ENCODE measurements around the gene HDAC11.
A peak's percentile ranks its signal among the peaks of the same experiment; 100 is the strongest.
"Not testable (repeated sequence)": the region's sequence is repeated elsewhere in the genome, so short reads cannot be mapped to it uniquely, and the experiment has no call there.

The HDAC11 gene, protein sequence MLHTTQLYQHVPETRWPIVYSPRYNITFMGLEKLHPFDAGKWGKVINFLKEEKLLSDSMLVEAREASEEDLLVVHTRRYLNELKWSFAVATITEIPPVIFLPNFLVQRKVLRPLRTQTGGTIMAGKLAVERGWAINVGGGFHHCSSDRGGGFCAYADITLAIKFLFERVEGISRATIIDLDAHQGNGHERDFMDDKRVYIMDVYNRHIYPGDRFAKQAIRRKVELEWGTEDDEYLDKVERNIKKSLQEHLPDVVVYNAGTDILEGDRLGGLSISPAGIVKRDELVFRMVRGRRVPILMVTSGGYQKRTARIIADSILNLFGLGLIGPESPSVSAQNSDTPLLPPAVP
- long read RNA-seq, result 0 reads

DNA sequence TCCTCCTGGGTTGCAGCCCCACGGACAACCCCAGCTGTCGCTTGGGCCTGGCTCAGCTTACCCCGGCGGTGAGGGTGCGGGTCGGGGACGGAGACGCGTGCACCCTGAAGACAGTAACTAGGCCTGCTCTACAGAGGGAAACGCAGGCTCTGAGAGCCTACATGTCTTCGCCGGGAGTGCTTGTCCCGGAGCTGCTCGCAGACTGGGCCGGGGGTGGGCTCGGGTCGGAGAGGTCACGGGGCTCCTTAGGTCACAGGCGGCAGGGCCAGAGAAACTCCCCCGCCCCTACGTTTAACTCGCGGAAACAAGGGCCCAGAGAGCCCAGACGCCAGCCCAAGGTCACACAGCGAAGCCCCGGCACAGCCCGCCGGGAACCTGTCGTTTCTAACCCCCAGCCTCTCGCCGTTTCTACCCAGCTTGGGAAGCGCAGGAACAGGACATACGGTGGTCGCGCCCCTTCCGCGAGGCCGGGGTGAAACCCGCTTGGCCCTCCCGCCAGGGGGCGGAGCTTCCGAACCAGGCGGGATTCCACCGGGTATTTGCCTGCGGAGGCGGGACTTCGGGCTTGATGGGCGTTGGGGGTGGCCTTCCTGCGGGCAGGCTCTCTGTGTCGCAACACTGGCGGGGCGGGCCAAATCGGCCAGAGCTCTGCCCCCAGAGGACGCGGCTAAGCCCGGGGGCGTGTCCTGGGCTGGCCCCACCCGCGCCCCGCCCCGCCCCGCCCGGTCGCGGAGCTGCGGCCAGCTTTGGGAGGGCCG lies at the start of gene HDAC11:
TSS of gene HDAC11 (plus strand) at position 725 of the 758 bp plus-strand sequence. CDS start 42 bp downstream, outside the sequence.
- TF ChIP-seq, protein P1, sequence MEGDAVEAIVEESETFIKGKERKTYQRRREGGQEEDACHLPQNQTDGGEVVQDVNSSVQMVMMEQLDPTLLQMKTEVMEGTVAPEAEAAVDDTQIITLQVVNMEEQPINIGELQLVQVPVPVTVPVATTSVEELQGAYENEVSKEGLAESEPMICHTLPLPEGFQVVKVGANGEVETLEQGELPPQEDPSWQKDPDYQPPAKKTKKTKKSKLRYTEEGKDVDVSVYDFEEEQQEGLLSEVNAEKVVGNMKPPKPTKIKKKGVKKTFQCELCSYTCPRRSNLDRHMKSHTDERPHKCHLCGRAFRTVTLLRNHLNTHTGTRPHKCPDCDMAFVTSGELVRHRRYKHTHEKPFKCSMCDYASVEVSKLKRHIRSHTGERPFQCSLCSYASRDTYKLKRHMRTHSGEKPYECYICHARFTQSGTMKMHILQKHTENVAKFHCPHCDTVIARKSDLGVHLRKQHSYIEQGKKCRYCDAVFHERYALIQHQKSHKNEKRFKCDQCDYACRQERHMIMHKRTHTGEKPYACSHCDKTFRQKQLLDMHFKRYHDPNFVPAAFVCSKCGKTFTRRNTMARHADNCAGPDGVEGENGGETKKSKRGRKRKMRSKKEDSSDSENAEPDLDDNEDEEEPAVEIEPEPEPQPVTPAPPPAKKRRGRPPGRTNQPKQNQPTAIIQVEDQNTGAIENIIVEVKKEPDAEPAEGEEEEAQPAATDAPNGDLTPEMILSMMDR (IDR thresholded peaks at IDR 0.05; ENCODE audit: insufficient read depth, low read length), result no peak
- TF ChIP-seq GABPA (IDR thresholded peaks at IDR 0.05; ENCODE audit: low read depth) (no peak), SPI1 (IDR thresholded peaks at IDR 0.05; ENCODE audit: borderline replicate concordance, low read depth) (no peak), POLR2AphosphoS5 (IDR thresholded peaks at IDR 0.05; ENCODE audit: low read depth) (no peak)
- TF ChIP-seq, protein P2, sequence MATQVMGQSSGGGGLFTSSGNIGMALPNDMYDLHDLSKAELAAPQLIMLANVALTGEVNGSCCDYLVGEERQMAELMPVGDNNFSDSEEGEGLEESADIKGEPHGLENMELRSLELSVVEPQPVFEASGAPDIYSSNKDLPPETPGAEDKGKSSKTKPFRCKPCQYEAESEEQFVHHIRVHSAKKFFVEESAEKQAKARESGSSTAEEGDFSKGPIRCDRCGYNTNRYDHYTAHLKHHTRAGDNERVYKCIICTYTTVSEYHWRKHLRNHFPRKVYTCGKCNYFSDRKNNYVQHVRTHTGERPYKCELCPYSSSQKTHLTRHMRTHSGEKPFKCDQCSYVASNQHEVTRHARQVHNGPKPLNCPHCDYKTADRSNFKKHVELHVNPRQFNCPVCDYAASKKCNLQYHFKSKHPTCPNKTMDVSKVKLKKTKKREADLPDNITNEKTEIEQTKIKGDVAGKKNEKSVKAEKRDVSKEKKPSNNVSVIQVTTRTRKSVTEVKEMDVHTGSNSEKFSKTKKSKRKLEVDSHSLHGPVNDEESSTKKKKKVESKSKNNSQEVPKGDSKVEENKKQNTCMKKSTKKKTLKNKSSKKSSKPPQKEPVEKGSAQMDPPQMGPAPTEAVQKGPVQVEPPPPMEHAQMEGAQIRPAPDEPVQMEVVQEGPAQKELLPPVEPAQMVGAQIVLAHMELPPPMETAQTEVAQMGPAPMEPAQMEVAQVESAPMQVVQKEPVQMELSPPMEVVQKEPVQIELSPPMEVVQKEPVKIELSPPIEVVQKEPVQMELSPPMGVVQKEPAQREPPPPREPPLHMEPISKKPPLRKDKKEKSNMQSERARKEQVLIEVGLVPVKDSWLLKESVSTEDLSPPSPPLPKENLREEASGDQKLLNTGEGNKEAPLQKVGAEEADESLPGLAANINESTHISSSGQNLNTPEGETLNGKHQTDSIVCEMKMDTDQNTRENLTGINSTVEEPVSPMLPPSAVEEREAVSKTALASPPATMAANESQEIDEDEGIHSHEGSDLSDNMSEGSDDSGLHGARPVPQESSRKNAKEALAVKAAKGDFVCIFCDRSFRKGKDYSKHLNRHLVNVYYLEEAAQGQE (IDR thresholded peaks at IDR 0.05; ENCODE audit: insufficient replicate concordance, low read depth), result no peak
- Histone ChIP-seq H3K27me3 (ENCODE audit: insufficient read depth, poor library complexity, severe bottlenecking) (peaks cover 5% of the 10 kb centered on the region), H3K27ac (replicated peaks) (peak within 1 kb of the TSS; percentile 31), H3K4me3 (replicated peaks; ENCODE audit: insufficient read depth, low read length) (peak within 1 kb of the TSS; percentile 70)
- peak; percentile 94 to 95 for DNase-seq (ENCODE audit: low read depth in 1 of 2, low spot score in 1 of 2)

DNA sequence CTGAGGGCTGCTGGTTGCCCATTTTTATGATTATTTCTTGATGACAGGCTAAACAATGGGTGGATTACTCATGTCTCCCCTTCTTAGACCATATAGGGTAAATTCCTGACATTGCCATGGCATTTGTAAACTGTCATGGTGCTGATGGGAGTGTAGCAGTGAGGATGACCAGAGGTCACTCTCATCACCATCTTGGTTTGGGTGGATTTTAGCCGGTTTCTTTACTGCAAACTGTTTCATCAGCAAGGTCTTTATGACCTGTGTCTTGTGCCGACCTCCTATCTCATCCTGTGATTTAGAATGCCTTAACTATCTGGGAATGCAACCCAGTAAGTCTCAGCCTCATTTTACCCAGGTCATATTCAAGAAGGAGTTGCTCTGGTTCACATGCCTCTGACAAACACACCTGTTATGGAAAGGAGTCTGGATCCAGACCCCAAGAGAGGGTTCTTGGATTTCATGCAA lies 49.7 kb upstream of the HDAC11 start:
- not testable (repeated sequence) for H3K4me3 ChIP-seq (replicated peaks; ENCODE audit: insufficient read depth, low read length); H3K27ac ChIP-seq (replicated peaks); H3K27me3 ChIP-seq (ENCODE audit: insufficient read depth, poor library complexity, severe bottlenecking); DNase-seq (ENCODE audit: low read depth in 1 of 2, low spot score in 1 of 2)

DNA sequence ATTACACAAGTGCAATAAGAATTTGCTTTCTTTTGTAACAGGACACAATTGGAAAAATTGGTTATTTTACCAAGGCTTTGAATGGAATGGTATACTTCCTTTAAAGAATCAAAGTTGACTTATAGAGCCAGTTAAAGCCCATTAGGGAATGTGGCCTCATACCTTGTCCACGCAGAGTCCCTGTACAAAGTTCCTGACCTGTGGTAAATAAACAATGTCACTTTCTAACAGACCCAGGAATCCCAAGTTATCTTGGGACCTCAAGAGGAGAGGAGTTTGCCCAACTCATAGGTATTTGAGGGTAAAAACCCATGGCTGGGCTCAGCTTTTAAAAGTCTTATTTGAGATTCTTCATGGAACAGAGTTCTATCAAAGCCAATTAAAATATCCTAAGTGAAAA lies 48.0 kb upstream of the HDAC11 start:
- no peak for DNase-seq (ENCODE audit: low read depth in 1 of 2, low spot score in 1 of 2)

More for the DNA sequence above, 48.0 kb upstream of the HDAC11 start:
- Histone ChIP-seq H3K4me3 (replicated peaks; ENCODE audit: insufficient read depth, low read length) (no peak overlapping the region), H3K27ac (replicated peaks) (no peak overlapping the region), H3K27me3 (ENCODE audit: insufficient read depth, poor library complexity, severe bottlenecking) (no peaks in the 10 kb centered on the region)
- TF ChIP-seq, protein P2 (IDR thresholded peaks at IDR 0.05; ENCODE audit: insufficient replicate concordance, low read depth), result no peak
- no peak for TF ChIP-seq SPI1 (IDR thresholded peaks at IDR 0.05; ENCODE audit: borderline replicate concordance, low read depth)
- TF ChIP-seq, protein P1 (IDR thresholded peaks at IDR 0.05; ENCODE audit: insufficient read depth, low read length), result no peak

Data from HL-60 (cell line).